Measurements from ENCODE around the gene TMEM134.
"Not testable (repeated sequence)": the region's sequence is repeated elsewhere in the genome, so short reads cannot be mapped to it uniquely, and the experiment has no call there.

DNA sequence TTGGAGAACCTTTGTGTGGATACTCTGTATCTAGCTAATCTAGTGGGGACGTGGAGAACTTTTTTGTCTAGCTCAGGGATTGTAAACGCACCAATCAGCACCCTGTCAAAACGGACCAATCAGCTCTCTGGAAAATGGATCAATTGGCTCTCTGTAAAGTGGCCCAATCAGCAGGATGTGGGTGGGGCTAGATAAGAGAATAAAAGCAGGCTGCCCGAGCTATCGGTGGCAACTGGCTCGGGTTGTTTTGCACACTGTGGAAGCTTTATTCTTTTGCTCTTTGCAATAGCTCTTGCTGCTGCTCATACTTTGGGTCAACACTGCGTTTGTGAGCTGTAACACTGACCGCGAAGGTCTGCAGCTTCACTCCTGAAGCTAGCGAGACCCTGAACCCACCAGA lies 7.6 kb upstream of the TMEM134 start:
- not testable (repeated sequence) for TF ChIP-seq EZH2 (IDR thresholded peaks at IDR 0.05; ENCODE audit: insufficient read depth, poor library complexity, severe bottlenecking); EZH2phosphoT487 (IDR thresholded peaks at IDR 0.05; ENCODE audit: insufficient read depth, low read depth)

All from GM23248 (cell line).